Body of pancreas (tissue), 4 donors: ENCODE measurements around the gene AGBL4. TPM values are rescaled to one million over a fixed set of nuclear protein-coding genes. Genes with fewer than 3 reads are reported as not detected.

Source experiments
- ATAC-seq: fragments of 150-250 bp; one replicate; pipeline ENCODE4 v1.9.1; 2016
- DNase-seq, 4 donors: peaks; one replicate each; pipeline ENCODE4 v3.0.0-alpha.2; 2019
- H3K27ac ChIP-seq, 4 donors: fragments of 200-600 bp; sonication (generic); 1 replicate in 3 of 4; 2 replicates in 1 of 4; pipeline versions ENCODE4 v1.5.1 to v1.6.1; 2016 to 2019; ENCODE audit warnings: mild to moderate bottlenecking in 1 of 4, mixed read lengths in 1 of 4, moderate library complexity in 1 of 4
- H3K27me3 ChIP-seq, 2 donors: fragments of 200-600 bp; sonication (generic); one replicate each; pipeline ENCODE4 v1.6.0; 2016; ENCODE audit warnings: mild to moderate bottlenecking in 1 of 2
- H3K36me3 ChIP-seq, 2 donors: fragments of 200-600 bp; sonication (generic); replicated peaks in 1 of 2; 2 replicates each; pipeline ENCODE4 v1.5.1; 2016; ENCODE audit warnings: low read depth in 2 of 2; ENCODE audit not compliant: insufficient read depth in 1 of 2
- H3K4me1 ChIP-seq: fragments of 200-600 bp; sonication (generic); one replicate; pipeline ENCODE4 v1.6.0; 2016
- H3K4me3 ChIP-seq, 2 donors: fragments of 200-600 bp; sonication (generic); 1 replicate in 1 of 2; 2 replicates in 1 of 2; pipeline ENCODE4 v1.5.1; 2016 to 2019
- H3K9me3 ChIP-seq, 3 donors: fragments of 200-600 bp; sonication (generic); 1 replicate in 2 of 3; 2 replicates in 1 of 3; pipeline ENCODE4 v1.5.1; 2016
- CTCF ChIP-seq, 7 experiments: fragments of 450-650 bp in 4 of 7; fragments of 200-600 bp in 3 of 7; sonication (generic) in 3 of 7; IDR thresholded peaks; one replicate each; pipeline ENCODE4 v1.5.1; 2016 to 2019; ENCODE audit warnings: antibody characterized with exemption in 7 of 7
- POLR2A ChIP-seq, 3 donors: fragments of 450-650 bp; IDR thresholded peaks; one replicate each; pipeline ENCODE4 v1.6.1; 2016; ENCODE audit warnings: antibody characterized with exemption in 3 of 3, mild to moderate bottlenecking in 2 of 3
- WGBS, 2 donors: methylation state at CpG; one replicate each; pipeline ENCODE4 v1.1.5; 2017; 5-methylcytosine and 5-hydroxymethylcytosine counted together
- intact Hi-C: fragments of 100-400 bp; cut with DNase I; formaldehyde crosslinking; loops from one replicate; pipeline ENCODE4 v1.15.1; 2023
- total RNA-seq, 2 donors: library from RNA; depleted of rRNA; stranded (reverse); fragments of >200 nt; gene quantifications; one replicate each; pipeline ENCODE4 v1.1.0, GENCODE V29; 2016

Gene AGBL4
- total RNA-seq, 2 donors from 2014 or later, result 0.33 to 0.78 TPM

DNA sequence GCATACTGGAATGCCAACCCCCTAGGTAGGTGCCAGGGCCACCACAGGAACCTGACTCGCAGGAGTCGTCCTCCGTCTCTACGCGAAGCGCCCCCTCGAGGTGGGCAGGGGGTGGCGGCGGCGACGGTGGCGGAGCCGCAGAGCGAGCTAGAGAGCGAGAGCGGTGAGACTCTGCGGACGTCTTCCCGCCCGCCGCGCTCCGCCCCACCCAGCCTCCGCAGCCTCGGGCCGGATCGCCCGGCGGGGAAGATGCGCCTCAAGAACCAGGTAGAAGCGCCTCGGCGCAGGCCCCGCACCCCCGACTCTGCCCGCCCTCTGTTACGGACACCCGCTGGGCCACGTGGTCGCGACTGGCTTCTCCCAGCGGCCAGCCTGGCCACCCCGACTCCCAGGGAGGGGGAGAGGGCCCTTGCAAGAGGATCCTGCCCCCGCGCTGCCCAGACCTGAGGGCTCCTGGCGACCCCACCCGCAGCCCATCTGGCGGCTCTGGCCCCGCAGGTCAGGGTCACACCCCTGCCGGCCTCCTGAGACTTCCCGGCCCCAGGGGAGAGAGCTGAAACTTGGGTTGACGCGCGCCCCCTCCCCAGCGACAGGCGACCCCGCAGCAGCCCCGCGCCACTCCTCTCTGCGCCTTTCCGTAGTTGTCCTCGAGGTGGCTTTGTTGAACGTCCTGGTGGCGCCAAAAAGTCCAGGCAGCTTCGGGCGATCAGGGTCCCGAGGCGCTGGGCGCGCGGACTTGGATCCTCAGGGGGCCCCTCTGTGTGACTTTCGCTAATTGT lies 24.4 kb upstream of the AGBL4 start:
- DNase-seq (peak; percentile 12 to 46 (median 28)), ATAC-seq (peak; percentile 35)
- Histone ChIP-seq H3K27me3 (peaks cover 0 to 6% of the 10 kb centered on the region in 2 donors), H3K4me1 (peaks cover 10% of the 10 kb centered on the region), H3K36me3 (no peaks in the 10 kb centered on the region), H3K27ac (no peak overlapping the region), H3K9me3 (no peaks in the 10 kb centered on the region), H3K4me3 (no peak overlapping the region)
- WGBS, 2 donors, result 3 to 10% methylated on average over 8 to 71 of the region's 72 CpGs
- TF ChIP-seq POLR2A (IDR thresholded peaks at IDR 0.05) (no peak), CTCF (IDR thresholded peaks at IDR 0.05) (peak in 5 of 7 experiments; percentile 11 to 37 (median 20))
- intact Hi-C loops, result no loop called here

- Histone ChIP-seq H3K27me3 (no peaks in the 10 kb centered on the region), H3K36me3 (no peaks in the 10 kb centered on the region), H3K4me1 (no peaks in the 10 kb centered on the region), H3K4me3 (no peak overlapping the region), H3K27ac (no peak overlapping the region), H3K9me3 (no peaks in the 10 kb centered on the region)
- DNase-seq, result no peak
- TF ChIP-seq CTCF (IDR thresholded peaks at IDR 0.05) (no peak), POLR2A (IDR thresholded peaks at IDR 0.05) (no peak)
- ATAC-seq, result no peak
- intact Hi-C loops, result no loop called here
- 32 to 34% methylated on average over 5 of the region's 5 CpGs for WGBS, 2 donors
Observed at GRCh38 chr1:50038237-50038809, 14.6 kb upstream of the AGBL4 start.

- H3K4me3 ChIP-seq, result no peak overlapping the region
- no peak for DNase-seq
- no peaks in the 10 kb centered on the region for H3K9me3 ChIP-seq
- no peaks in the 10 kb centered on the region for H3K27me3 ChIP-seq
- intact Hi-C loops, result no loop called here
- WGBS, 2 donors, result 32 to 48% methylated on average over 1 of the region's 1 CpG
- H3K4me1 ChIP-seq, result peaks cover 11% of the 10 kb centered on the region
- TF ChIP-seq POLR2A (IDR thresholded peaks at IDR 0.05) (no peak), CTCF (IDR thresholded peaks at IDR 0.05) (no peak)
- no peak for ATAC-seq
- H3K27ac ChIP-seq, result no peak overlapping the region
- H3K36me3 ChIP-seq, result no peaks in the 10 kb centered on the region
Observed at GRCh38 chr1:50027794-50028193, 4.0 kb upstream of the AGBL4 start.

GRCh38 chr1:49995734-49996133 lies 28.0 kb downstream of the AGBL4 start:
- Histone ChIP-seq H3K4me3 (no peak overlapping the region), H3K27me3 (no peaks in the 10 kb centered on the region), H3K36me3 (no peaks in the 10 kb centered on the region), H3K9me3 (peaks cover 0 to 9% (median 0%) of the 10 kb centered on the region in 3 donors), H3K4me1 (no peaks in the 10 kb centered on the region), H3K27ac (no peak overlapping the region)
- ATAC-seq, result no peak
- no peak for DNase-seq
- intact Hi-C loops, result no loop called here
- 12 to 25% methylated on average over 1 of the region's 1 CpG for WGBS, 2 donors
- TF ChIP-seq POLR2A (IDR thresholded peaks at IDR 0.05), result no peak
- no peak for TF ChIP-seq CTCF (IDR thresholded peaks at IDR 0.05)
